ENCODE measurements around the gene TMEM100.
A peak's percentile ranks its signal among the peaks of the same experiment; 100 is the strongest.

Gene TMEM100

GRCh38 chr17:55750750-55751657, 28.3 kb upstream of the TMEM100 start, which contains the start of gene PCTP:
Gene PCTP (plus strand): TSS chr17:55751051. CDS start chr17:55751104, 53 bp downstream.
- Mint-ChIP-seq H3K27ac (peak within 1 kb of the TSS; percentile 31), H3K4me1 (peaks cover 15% of the 10 kb centered on the region), H3K36me3 (ENCODE audit: low read depth) (no peaks in the 10 kb centered on the region), H3K4me3 (peak within 1 kb of the TSS; percentile 85), H3K27me3 (peaks cover 19% of the 10 kb centered on the region), H3K9me3 (no peaks in the 10 kb centered on the region)
- peak; percentile 98 for ATAC-seq
- peak; percentile 91 for DNase-seq

GRCh38 chr17:55749985-55750384, 27.3 kb upstream of the TMEM100 start:
- no peak for DNase-seq
- peak overlapping the region; percentile 85 for H3K4me3 Mint-ChIP-seq
- peaks cover 26% of the 10 kb centered on the region for H3K27me3 Mint-ChIP-seq
- H3K4me1 Mint-ChIP-seq: peaks cover 15% of the 10 kb centered on the region
- H3K36me3 Mint-ChIP-seq (ENCODE audit: low read depth): no peaks in the 10 kb centered on the region
- ATAC-seq: no peak
- no peak overlapping the region for H3K27ac Mint-ChIP-seq
- H3K9me3 Mint-ChIP-seq: no peaks in the 10 kb centered on the region

- Mint-ChIP-seq H3K9me3 (no peaks in the 10 kb centered on the region), H3K4me1 (peaks cover 15% of the 10 kb centered on the region), H3K27me3 (peaks cover 28% of the 10 kb centered on the region), H3K4me3 (no peak overlapping the region), H3K27ac (no peak overlapping the region), H3K36me3 (ENCODE audit: low read depth) (no peaks in the 10 kb centered on the region)
- DNase-seq (no peak), ATAC-seq (no peak)
Observed at GRCh38 chr17:55748841-55749240, 26.2 kb upstream of the TMEM100 start.

- H3K27me3 Mint-ChIP-seq: peaks cover 31% of the 10 kb centered on the region
- H3K27ac Mint-ChIP-seq: no peak overlapping the region
- DNase-seq (no peak), ATAC-seq (no peak)
- H3K4me1 Mint-ChIP-seq: peaks cover 17% of the 10 kb centered on the region
- H3K4me3 Mint-ChIP-seq: no peak overlapping the region
- H3K9me3 Mint-ChIP-seq: no peaks in the 10 kb centered on the region
- H3K36me3 Mint-ChIP-seq (ENCODE audit: low read depth): no peaks in the 10 kb centered on the region
Observed at GRCh38 chr17:55747209-55747608, 24.5 kb upstream of the TMEM100 start.

GRCh38 chr17:55746466-55746865, 23.8 kb upstream of the TMEM100 start:
- no peak for DNase-seq
- Mint-ChIP-seq H3K27ac (no peak overlapping the region), H3K9me3 (no peaks in the 10 kb centered on the region), H3K4me3 (no peak overlapping the region), H3K4me1 (peaks cover 11% of the 10 kb centered on the region), H3K36me3 (ENCODE audit: low read depth) (no peaks in the 10 kb centered on the region), H3K27me3 (peaks cover 32% of the 10 kb centered on the region)
- no peak for ATAC-seq

- DNase-seq (no peak), ATAC-seq (no peak)
- Mint-ChIP-seq H3K27me3 (peaks cover 40% of the 10 kb centered on the region), H3K27ac (no peak overlapping the region), H3K36me3 (ENCODE audit: low read depth) (no peaks in the 10 kb centered on the region), H3K4me1 (peaks cover 3% of the 10 kb centered on the region), H3K9me3 (no peaks in the 10 kb centered on the region), H3K4me3 (no peak overlapping the region)
Observed at GRCh38 chr17:55745258-55745657, 22.6 kb upstream of the TMEM100 start.

GRCh38 chr17:55743103-55743679, 20.5 kb upstream of the TMEM100 start:
- no peaks in the 10 kb centered on the region for H3K9me3 Mint-ChIP-seq
- DNase-seq (no peak), ATAC-seq (no peak)
- no peak overlapping the region for H3K27ac Mint-ChIP-seq
- H3K36me3 Mint-ChIP-seq (ENCODE audit: low read depth): no peaks in the 10 kb centered on the region
- peaks cover 37% of the 10 kb centered on the region for H3K27me3 Mint-ChIP-seq
- peaks cover 4% of the 10 kb centered on the region for H3K4me1 Mint-ChIP-seq
- no peak overlapping the region for H3K4me3 Mint-ChIP-seq

- Mint-ChIP-seq H3K27ac (no peak overlapping the region), H3K36me3 (ENCODE audit: low read depth) (no peaks in the 10 kb centered on the region), H3K4me1 (peaks cover 6% of the 10 kb centered on the region), H3K27me3 (peaks cover 41% of the 10 kb centered on the region), H3K4me3 (no peak overlapping the region), H3K9me3 (no peaks in the 10 kb centered on the region)
- DNase-seq: no peak
- ATAC-seq: no peak
Observed at GRCh38 chr17:55742272-55743102, 19.8 kb upstream of the TMEM100 start.

GRCh38 chr17:55741356-55741700, 18.7 kb upstream of the TMEM100 start:
- Mint-ChIP-seq H3K27me3 (peaks cover 32% of the 10 kb centered on the region), H3K4me1 (peaks cover 6% of the 10 kb centered on the region), H3K9me3 (no peaks in the 10 kb centered on the region), H3K4me3 (no peak overlapping the region), H3K27ac (no peak overlapping the region), H3K36me3 (ENCODE audit: low read depth) (no peaks in the 10 kb centered on the region)
- DNase-seq: no peak
- no peak for ATAC-seq

GRCh38 chr17:55740511-55741355, 18.1 kb upstream of the TMEM100 start:
- Mint-ChIP-seq H3K9me3 (no peaks in the 10 kb centered on the region), H3K36me3 (ENCODE audit: low read depth) (no peaks in the 10 kb centered on the region), H3K27me3 (peaks cover 27% of the 10 kb centered on the region), H3K4me1 (peaks cover 9% of the 10 kb centered on the region), H3K4me3 (no peak overlapping the region), H3K27ac (no peak overlapping the region)
- ATAC-seq (no peak), DNase-seq (no peak)

GRCh38 chr17:55737976-55738501, 15.4 kb upstream of the TMEM100 start:
- H3K36me3 Mint-ChIP-seq (ENCODE audit: low read depth): no peaks in the 10 kb centered on the region
- no peak overlapping the region for H3K4me3 Mint-ChIP-seq
- H3K27ac Mint-ChIP-seq: no peak overlapping the region
- ATAC-seq (no peak), DNase-seq (no peak)
- H3K27me3 Mint-ChIP-seq: peaks cover 23% of the 10 kb centered on the region
- no peaks in the 10 kb centered on the region for H3K9me3 Mint-ChIP-seq
- H3K4me1 Mint-ChIP-seq: peaks cover 35% of the 10 kb centered on the region

GRCh38 chr17:55735731-55736405, 13.2 kb upstream of the TMEM100 start:
- DNase-seq: peak; percentile 38
- no peak overlapping the region for H3K4me3 Mint-ChIP-seq
- no peaks in the 10 kb centered on the region for H3K36me3 Mint-ChIP-seq (ENCODE audit: low read depth)
- peaks cover 53% of the 10 kb centered on the region for H3K4me1 Mint-ChIP-seq
- no peak for ATAC-seq
- peaks cover 17% of the 10 kb centered on the region for H3K27me3 Mint-ChIP-seq
- H3K27ac Mint-ChIP-seq: peak overlapping the region; percentile 16
- no peaks in the 10 kb centered on the region for H3K9me3 Mint-ChIP-seq

GRCh38 chr17:55734128-55734781, 11.6 kb upstream of the TMEM100 start:
- peak overlapping the region; percentile 60 for H3K27ac Mint-ChIP-seq
- no peaks in the 10 kb centered on the region for H3K36me3 Mint-ChIP-seq (ENCODE audit: low read depth)
- no peaks in the 10 kb centered on the region for H3K9me3 Mint-ChIP-seq
- peaks cover 16% of the 10 kb centered on the region for H3K27me3 Mint-ChIP-seq
- H3K4me3 Mint-ChIP-seq: peak overlapping the region; percentile 39
- peaks cover 55% of the 10 kb centered on the region for H3K4me1 Mint-ChIP-seq
- ATAC-seq: peak; percentile 71
- no peak for DNase-seq
